ENCODE data around the gene CTNNA3.

CTNNA3 gene

DNA sequence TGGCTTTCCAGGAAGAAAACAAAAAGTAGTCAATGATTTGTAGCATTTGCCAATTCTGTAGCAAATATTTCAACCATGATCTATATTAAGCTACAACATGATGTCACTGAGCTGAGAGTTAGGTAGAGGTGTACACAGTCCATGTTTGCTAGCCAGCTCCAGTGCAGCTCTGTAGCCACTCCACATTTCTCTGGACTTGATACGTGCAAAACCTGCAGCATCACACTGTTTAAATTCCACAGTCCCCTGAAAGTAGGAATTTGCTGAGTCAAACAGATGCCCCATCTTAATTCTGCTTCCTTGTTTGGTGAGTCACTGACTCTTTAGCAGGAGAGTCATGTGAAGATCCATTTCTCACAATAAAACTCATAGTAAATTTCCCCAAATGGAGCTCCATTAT, 859.9 kb downstream of the CTNNA3 start:
- DNase-seq (ENCODE audit: extremely low read depth in 1 of 2, low read depth in 1 of 2): no peak

DNA sequence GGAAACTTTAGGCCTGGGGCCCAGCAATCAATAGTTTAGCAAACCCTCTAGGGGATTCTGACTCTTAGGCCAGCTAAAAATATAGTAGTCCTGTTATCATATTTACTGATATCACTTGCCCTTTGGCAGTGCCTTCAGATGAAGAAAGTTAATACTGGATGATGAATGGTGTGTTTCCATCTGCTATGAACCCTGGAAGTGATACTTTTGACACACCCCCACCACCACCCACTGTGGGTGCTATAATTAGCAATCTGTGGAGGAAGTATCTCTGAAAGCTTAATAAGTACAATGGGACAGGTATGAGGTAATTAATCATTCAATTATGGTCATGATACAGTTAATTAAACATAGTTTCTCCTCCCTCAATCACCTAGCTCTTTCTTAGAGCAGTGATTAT, 860.6 kb downstream of the CTNNA3 start:
- DNase-seq (ENCODE audit: extremely low read depth in 1 of 2, low read depth in 1 of 2): no peak

DNA sequence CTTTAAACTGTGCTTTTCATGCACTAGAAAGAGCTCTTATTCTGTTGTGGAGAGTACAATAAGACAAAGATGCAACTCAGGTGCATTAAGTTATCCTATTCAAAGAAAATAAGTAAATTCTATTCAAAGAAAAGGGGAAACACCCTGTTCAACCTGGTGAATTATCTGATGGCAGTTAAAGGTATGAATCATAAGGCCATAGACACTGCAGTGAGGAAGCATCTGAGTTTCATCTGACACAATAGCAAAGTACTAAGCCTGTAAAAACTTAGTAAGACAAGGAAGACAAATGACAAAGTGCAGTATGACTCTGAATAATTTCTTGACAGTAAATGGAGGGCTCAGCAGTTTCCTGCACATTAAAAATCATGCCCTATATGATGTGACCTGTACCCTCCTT, 861.2 kb downstream of the CTNNA3 start:
- no peak for DNase-seq (ENCODE audit: extremely low read depth in 1 of 2, low read depth in 1 of 2)

DNA sequence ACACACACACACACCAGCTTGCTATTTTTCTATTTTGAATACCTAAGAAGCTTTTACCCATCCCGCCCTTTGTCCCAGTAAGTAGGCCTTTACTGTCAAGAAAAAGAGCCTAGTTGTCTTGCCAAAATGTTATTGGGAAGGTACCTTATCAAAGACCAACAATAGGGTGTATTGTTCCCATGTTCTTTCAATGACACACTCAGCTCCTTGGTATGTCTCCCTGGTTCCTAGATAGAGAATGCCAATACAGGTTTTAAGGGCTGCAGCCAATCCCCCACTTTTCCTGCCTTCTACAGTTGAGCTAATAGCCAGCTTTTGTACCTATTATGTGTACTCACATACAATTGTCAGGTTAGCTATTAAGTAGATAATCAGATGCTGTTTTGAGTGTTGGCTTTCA, 862.1 kb downstream of the CTNNA3 start:
- DNase-seq (ENCODE audit: extremely low read depth in 1 of 2, low read depth in 1 of 2): no peak

DNA sequence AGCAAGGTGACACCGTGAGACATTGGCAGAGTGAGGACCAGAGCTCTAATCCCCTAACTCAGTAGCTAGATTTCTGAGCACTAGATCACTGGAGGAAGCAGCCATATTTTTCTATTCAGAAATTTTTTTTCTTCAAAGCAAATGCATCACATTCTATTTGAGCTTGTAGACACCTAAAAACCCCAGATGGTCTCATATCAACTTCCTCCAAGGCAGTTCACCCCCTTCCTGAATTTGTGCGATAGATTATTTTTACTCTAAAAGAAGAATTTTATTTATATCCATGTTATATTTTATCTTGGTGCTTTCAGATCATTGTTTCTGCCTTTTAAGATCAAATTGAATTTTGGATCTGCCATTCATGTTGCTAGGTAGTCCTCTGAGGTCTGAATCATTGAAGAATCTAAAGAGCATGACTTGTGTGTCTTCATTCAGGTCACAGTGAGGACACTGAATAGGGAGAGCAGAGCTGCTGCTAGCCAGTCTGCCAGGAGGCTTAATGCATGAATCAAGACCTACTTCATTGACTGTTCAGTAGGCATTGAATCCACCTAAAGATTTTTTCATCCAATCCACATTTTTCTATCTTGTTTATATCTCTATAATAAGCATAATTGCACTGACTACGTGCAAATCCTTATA, 863.1 kb downstream of the CTNNA3 start:
- no peak for DNase-seq (ENCODE audit: extremely low read depth in 1 of 2, low read depth in 1 of 2)

DNA sequence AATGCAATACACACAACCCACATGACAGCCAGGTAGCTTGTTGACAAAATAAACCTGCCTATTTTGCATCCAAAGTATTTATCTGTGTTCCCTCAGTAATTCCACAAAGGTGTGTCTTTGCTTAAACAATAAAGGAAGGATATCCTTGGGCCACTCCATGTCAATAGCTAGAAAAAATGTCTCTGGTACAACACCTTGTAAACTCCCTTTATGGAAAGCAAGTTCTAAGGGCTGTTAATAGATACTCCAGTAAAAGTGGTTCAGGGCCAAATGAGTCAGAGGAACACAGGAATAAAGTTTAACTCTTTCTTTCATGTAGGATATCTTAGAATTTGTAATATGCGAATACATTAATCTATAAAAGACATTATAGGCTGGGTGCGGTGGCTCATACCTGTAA, 867.0 kb downstream of the CTNNA3 start:
- no peak for DNase-seq (ENCODE audit: extremely low read depth in 1 of 2, low read depth in 1 of 2)

DNA sequence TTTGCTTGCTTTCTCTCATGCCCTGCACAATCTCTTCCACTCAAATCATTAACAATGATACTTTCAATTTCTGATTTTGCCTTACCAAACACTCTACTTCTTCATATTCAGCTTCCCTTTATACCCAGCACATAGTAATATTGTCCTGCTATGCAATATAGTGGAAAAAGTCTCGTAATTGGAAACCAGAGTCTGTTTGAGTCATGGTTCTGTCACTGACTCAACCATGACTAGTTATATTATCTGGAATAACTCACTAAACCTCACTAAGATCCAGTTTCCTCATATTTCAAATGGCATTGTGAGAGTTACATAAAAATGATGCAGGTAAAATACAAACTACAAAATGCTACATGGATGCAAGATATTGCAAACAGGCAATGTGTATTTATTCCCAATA, 868.6 kb downstream of the CTNNA3 start:
- DNase-seq (ENCODE audit: extremely low read depth in 1 of 2, low read depth in 1 of 2): no peak

DNA sequence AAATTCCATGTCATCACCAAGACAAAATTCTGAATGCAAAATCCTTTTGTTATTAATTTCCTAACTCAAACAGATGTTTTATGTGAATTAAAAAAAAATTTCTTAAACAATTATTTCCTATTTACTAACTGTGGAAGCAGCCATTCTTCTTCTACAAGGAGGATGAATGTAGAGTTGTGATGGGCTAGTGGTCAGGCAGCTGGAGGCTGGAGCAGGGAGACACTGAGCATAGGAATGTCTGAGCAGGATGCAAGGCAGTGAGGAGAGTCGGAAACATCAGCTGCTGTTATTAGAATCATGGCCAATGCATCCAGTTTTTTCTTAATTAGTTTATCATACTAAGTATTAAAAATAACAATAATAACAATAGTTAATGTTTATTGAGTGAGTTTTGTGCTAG, 872.7 kb downstream of the CTNNA3 start:
- no peak for DNase-seq (ENCODE audit: extremely low read depth in 1 of 2, low read depth in 1 of 2)

DNA sequence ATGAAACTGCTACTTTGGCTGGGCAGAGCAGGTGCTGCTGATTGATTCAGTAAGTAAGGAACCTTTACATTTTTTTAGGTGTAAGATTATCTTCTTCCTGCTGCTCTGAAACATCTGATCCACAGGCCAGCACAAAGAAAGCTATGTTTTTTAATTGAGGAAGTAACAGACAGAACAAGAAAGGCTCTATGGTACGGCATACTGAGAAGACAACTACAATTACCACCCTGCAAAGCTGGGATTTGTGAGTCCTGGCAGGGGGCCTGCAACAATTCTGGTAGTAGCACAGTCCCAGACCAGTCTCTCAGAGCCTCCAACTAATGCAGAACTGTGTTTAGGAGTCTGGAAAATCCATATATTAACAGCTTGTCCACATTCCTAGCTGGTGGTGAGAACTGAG, 873.2 kb downstream of the CTNNA3 start:
- DNase-seq (ENCODE audit: extremely low read depth in 1 of 2, low read depth in 1 of 2): no peak

DNA sequence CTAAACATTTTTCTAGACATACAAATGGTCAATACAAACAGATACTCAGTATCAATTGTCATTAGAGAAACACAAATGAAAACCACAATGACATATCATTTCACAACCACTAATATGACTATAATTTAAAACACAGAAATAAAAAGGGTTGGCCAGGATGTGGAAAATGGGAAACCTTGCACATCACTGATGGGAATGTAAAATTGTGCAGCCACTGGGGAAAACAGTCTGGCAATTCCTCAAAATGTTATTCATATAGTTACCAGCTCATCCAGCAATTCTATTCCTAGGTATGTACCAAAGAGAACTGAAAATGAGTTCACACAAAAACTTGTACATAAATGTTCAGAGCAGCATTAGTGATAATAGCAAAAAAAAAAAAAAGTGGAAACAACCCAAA, 876.3 kb downstream of the CTNNA3 start:
- no peak for DNase-seq (ENCODE audit: extremely low read depth in 1 of 2, low read depth in 1 of 2)

DNA sequence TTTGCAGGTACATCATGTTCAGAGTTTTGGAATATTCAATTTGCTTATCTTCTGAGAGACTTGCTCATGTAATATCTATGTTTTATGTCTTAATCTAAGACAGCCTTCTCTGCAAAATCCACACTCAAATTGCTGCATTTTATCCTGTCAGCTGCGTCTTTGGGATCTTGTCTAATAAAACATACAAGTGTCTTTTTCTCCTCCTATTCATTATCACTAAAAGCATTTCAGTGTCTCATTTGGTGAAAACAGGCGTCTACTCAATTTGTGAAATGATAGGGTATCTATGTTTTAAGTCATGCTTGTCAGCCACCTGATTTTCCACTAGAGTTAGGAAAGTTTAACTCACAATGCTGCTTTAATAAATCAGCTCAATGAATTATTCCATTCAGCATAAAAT, 882.9 kb downstream of the CTNNA3 start:
- DNase-seq (ENCODE audit: extremely low read depth in 1 of 2, low read depth in 1 of 2): no peak

DNA sequence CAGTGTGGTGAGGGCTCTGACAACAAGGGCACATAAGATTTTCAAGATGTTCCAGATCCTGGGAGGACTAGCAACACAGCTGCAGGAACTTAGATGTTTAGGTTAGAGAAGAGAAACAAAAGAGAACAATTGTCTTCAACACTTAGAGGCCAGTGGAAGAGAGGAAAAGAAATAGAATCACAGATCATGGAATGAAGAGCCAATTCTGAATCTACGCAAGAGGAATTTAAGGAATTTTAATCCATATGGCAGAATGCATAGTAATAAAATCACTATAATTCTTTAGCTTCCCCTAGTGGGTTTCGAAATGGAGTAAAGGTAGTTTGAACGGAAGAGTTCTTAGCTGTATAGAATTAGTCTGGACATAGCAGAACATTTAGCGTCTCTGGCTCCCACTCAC, 884.8 kb downstream of the CTNNA3 start:
- no peak for DNase-seq (ENCODE audit: extremely low read depth in 1 of 2, low read depth in 1 of 2)

DNA sequence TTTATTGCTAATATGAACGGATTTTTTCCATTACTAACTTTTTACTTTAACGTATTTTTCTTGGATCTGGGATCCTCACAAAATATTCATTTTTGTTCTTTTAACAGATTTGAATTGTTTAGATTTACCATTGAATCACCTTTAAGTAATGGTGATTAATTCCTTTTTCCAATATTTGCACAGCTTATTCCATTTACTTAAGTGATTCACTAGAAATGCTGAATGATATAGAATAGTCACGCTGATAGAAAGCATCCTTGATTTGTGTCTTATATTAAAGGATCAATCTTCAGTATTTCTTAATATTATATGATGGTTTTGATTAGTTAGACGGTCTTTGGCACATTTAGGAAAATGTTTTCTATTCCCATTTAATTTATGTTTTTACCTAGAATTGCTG, 886.6 kb downstream of the CTNNA3 start:
- no peak for DNase-seq (ENCODE audit: extremely low read depth in 1 of 2, low read depth in 1 of 2)

DNA sequence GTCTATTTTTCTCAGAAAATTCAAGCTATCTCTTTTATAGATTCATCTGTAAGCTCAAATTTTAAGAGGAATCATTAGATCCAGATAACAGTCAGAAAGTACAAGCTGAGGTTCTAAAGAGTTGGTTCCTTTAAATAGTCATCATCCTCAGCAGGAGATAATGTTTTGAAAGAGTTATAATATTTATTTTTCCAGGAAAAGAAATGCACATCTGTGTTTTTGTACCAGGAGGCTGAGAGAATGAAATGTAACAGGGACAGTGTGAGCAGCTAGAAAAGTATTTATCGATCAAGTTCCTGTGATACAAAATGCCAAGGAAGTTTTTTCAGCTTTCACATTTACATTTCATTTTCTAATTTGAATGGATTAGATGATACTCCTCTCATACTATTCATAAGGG, 890.4 kb downstream of the CTNNA3 start:
- no peak for DNase-seq (ENCODE audit: extremely low read depth in 1 of 2, low read depth in 1 of 2)

DNA sequence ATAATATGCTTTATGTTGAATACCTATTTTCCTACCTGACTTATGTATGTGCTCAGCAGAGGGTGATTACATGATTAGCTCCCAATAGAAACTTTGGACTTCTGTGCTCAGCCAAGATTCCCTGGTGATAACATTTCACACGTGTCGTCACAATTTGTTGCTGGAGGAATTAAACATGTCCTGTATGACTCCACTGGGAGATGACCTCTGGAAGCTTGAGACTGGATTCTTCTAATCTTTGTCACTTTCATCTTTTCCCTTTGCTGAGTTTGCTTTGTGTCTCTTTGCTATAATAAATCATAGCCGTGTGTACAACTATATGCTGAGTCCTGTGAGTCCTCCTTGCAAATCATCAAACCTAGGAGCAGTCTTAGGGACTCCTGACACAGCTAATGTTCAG, 891.0 kb downstream of the CTNNA3 start:
- no peak for DNase-seq (ENCODE audit: extremely low read depth in 1 of 2, low read depth in 1 of 2)

DNA sequence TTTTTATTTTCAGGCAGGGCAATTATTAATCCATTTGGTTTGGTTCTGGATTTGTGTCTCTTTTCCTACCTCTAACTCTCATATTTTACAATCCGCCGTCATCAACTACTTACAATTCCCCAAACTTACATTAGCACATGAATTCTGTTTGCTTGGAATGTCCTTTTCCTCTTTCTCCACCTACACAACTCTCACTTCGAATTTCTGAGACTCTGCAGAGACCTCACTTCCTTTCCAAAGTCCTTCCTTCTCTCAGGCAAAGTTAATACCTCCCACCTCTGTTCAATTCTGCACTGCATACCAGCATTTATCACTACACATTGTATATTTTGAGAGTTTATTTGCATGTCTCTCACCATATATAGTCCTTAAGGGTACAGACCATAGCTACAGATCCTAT, 892.8 kb downstream of the CTNNA3 start:
- no peak for DNase-seq (ENCODE audit: extremely low read depth in 1 of 2, low read depth in 1 of 2)

DNA sequence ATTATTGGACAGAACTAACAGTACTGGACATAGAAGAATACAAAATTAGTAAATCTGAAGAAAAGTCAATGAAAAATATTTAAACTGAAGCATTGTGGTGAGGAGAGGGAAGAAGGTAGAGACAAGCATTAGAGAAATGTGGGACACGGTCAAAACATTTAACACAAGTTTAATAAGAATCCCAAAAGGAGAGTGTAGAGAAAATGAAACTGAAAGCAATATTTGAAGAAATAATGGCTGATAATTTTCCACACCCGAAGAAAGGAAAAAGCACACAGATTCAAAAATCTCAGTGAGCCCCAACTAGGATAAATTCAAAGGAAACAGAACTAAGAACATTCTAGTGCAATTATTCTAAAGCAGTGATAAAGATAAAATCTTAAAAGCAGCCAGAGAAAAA, 896.5 kb downstream of the CTNNA3 start:
- no peak for DNase-seq (ENCODE audit: extremely low read depth in 1 of 2, low read depth in 1 of 2)

DNA sequence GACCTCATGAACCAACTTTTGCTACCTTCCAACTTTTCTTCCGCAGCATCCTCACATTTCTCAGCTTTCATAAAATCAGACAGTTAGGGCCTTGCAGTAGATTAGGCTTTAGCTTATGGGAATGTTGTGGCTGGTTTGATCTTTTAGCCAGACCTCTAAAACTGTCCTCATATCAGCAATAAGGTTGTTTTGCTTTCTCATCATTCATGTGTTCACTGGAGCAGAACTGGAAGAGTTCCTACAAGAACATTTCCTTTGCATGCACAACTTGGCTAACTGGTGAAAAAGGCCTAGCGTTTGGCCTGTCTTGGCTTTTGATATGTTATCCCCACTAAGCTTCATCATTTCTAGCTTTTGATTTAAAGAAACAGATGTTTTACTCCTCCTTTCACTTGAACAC, 900.1 kb downstream of the CTNNA3 start:
- no peak for DNase-seq (ENCODE audit: extremely low read depth in 1 of 2, low read depth in 1 of 2)

DNA sequence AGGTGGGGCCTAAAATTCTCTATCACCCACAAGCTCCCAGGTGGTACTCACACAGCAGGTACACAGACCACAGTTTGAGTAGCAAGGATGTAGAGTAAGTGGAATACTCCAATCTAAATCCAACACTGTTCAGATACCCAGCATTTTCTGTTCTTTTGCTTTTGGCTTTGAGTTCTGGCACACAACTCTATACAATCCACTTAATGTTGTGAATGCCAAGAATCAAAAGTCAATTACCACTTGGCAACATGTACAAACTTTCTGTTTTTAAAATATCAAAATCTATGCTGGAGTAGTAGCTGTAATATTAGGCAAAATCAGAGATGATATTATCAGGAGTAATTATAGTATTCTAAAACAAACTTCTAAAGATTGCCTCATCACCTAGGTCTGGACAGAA, 903.6 kb downstream of the CTNNA3 start:
- no peak for DNase-seq (ENCODE audit: extremely low read depth in 1 of 2, low read depth in 1 of 2)

DNA sequence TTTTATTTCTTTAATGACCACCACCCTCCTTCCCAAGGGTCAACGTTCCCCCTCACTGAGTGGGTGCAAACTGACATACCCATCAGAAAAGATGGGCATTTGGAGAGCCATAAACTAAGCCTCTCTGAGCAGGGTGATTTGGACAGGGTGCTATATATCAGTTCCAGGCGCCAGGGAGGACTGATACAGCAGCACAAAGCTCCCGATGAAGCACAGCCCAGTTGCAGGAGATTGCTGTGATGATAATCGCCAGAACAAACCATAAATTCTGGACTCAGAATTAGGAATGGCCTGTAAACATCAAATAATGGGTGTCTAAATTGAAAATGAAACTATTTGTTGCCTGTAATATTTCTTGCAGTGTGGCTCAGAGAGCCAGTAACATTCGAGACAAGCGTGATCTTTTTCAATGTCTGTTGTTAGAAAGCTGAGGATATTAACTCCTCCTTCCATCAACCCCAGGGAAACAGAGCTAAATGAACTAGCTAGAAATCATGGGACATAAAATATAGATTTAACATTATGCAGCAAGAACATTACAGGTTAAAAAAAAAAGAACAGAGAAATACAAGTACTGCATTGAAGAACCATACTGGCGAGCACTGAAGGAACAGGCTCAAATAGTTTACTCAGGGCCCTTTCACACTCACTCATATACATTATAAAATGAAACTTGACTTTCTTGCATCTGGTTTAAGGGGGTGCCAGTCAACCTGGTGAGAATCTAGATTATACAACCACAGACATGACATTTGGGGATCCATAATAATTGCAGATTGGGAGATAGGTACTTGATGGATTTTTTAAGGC, 907.6 kb downstream of the CTNNA3 start:
- DNase-seq (ENCODE audit: extremely low read depth in 1 of 2, low read depth in 1 of 2): no peak

DNA sequence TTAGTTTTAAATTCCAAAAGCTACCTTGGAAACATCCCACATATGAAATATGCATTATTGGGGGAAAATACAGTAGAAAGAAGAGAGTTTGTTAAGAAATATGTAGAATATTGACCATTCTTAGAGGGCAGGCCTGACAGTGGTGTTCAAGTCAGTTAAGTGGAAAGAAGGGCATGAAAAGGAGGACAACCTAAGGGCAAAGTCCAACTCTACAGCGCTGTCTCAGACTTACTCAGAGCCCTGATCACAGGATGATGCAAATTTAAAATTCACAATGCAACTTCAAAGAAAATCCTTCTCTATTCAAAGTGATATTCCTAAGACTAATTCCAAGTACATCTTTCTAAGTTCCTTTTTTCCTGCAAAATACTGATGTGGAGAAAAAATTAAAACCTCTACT, 909.3 kb downstream of the CTNNA3 start:
- no peak for DNase-seq (ENCODE audit: extremely low read depth in 1 of 2, low read depth in 1 of 2)

DNA sequence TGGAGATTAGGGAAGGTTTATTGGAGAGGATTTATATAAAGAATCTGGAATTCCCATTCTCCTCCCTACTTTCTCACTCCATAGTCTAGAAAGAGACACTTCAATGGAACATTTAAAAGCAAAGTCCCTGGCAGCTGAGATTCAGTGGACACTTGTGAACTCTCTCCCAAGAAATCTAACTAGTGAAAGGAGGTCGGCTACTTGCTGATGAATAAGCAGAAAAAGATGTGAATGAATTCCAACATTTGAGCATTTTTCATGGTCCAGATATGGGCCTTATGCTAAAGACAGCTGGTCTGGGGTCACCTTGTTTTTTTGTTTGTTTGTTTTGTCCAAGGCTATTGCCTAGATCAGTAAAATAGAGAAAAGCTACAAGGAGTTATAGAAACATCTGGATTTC, 911.2 kb downstream of the CTNNA3 start:
- DNase-seq (ENCODE audit: extremely low read depth in 1 of 2, low read depth in 1 of 2): no peak

DNA sequence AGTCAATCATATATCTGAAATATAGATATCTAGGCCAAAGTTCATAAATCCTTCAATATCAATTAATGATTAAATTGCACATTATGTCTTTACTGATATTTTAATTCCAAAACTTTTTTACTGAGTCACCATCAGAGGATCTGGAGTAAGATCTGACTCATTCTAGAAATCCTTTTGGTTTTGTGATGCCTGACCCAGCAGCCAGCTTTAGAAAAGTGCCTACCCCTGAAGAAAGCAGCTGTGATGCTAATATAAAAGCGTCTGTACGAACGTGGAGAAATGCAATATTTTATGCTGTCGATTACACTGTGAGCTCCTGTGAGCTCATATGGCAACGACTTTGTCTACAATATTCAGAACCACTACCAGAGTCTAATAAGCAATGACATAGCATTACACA, 912.7 kb downstream of the CTNNA3 start:
- no peak for DNase-seq (ENCODE audit: extremely low read depth in 1 of 2, low read depth in 1 of 2)

All from stimulated activated CD8-positive, alpha-beta memory T cell treated with anti-CD3 and anti-CD28 coated beads, Interleukin-7, amount 100 ng/mL, for 48 hours (primary cell).